NCI-H1105 (cell line): Measurements from ENCODE around the gene GDF7.

Source experiments
- DNase-seq: peaks from one replicate; lab custom pipeline; 2025; lab: John Stamatoyannopoulos, UW

GDF7 gene

GRCh38 chr2:20674309-20674965, 7.5 kb downstream of the GDF7 start:
- DNase-seq: no peak

GRCh38 chr2:20674974-20675679, 8.2 kb downstream of the GDF7 start:
- DNase-seq: no peak

- no peak for DNase-seq
Observed at GRCh38 chr2:20675701-20676352, 8.9 kb downstream of the GDF7 start.

- no peak for DNase-seq
Observed at GRCh38 chr2:20676353-20677215, 9.6 kb downstream of the GDF7 start.

GRCh38 chr2:20677301-20678085, 10.5 kb downstream of the GDF7 start:
- no peak for DNase-seq

GRCh38 chr2:20678086-20678395, 11.1 kb downstream of the GDF7 start:
- no peak for DNase-seq

- DNase-seq: no peak
Observed at GRCh38 chr2:20678780-20679179, 11.8 kb downstream of the GDF7 start.

GRCh38 chr2:20680744-20681375, 13.9 kb downstream of the GDF7 start:
- no peak for DNase-seq

GRCh38 chr2:20682167-20682920, 15.4 kb downstream of the GDF7 start:
- no peak for DNase-seq

- DNase-seq: no peak
Observed at GRCh38 chr2:20684581-20685063, 17.7 kb downstream of the GDF7 start.

- no peak for DNase-seq
Observed at GRCh38 chr2:20687260-20687832, 20.4 kb downstream of the GDF7 start.

- DNase-seq: no peak
Observed at GRCh38 chr2:20689428-20690264, 22.7 kb downstream of the GDF7 start.

- DNase-seq: no peak
Observed at GRCh38 chr2:20691076-20691734, 24.3 kb downstream of the GDF7 start.

GRCh38 chr2:20692081-20692480, 25.1 kb downstream of the GDF7 start:
- DNase-seq: no peak

- no peak for DNase-seq
Observed at GRCh38 chr2:20693317-20693716, 26.4 kb downstream of the GDF7 start.

- no peak for DNase-seq
Observed at GRCh38 chr2:20696366-20696765, 29.4 kb downstream of the GDF7 start.

- no peak for DNase-seq
Observed at GRCh38 chr2:20697322-20697934, 30.5 kb downstream of the GDF7 start.
